Stimulated activated CD8-positive, alpha-beta memory T cell treated with anti-CD3 and anti-CD28 coated beads, Interleukin-12 subunit alpha, Interleukin-12 subunit beta, amount 100 ng/mL, for 24 hours (primary cell): ENCODE results near the gene MMAB.
A peak's percentile ranks its signal among the peaks of the same experiment; 100 is the strongest.
"Not testable (repeated sequence)": the region's sequence is repeated elsewhere in the genome, so short reads cannot be mapped to it uniquely, and the experiment has no call there.

Experiments
- DNase-seq: peaks from one replicate; pipeline ENCODE4 v3.0.0-alpha.2; 2020; ENCODE audit errors: extremely low read depth

The MMAB gene

DNA sequence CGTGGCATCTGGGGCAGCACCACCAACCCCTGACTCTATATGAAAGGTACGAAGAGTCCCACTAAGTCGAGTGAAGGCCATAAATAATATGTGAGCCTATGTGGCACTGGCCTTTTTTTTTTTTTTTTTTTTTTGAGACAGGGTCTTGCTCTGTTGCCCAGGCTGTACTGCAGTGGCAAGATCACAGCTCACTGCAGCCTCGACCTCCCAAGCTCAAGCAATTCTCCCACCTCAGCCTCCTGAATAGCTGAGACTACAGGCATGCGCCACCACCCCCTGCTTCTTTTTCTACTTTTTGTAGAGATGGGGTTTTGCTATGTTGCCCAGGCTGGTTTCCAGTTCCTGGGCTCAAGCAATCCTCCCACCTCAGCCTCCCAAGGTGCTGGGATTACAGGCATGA lies 28.8 kb upstream of the MMAB start:
- not testable (repeated sequence) for DNase-seq

DNA sequence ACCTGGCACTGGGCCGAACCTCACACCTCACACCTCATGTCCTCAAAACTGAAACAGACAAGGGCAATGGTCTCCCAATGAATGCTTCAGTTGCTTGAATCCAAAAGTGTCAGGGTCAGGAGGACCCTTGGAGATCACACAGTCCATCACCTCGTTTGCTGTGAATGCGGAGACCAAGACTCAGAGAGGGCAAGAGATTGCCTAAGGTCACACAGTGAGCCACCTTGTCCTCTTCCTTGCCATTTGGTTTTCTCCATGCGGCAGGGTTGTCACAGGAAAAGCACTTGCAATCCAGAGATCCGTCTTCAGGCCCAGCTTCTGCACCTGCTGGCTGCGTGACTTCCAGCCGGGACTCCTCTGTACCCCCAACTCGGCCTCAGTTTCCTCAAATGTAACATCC lies 28.3 kb upstream of the MMAB start:
- no peak for DNase-seq

DNA sequence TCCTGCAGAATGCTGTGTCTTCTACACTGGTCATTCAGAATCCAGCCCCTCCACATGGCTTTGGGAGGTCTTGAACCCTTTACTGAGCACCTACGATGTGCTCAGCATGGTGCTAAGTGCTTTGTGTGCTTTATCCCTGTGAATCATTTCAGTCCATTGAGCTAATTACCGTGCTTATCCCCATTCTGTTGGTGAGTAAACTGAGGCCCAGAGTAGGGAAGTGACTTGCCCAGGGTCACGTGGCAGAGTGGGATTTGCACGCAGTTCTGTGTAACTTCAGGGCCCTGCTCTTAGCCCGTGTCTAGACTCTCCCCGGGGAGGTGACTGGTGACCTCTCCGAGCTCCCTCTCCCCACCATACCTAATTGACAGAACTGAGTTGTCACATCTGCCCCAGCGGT lies 27.7 kb upstream of the MMAB start:
- no peak for DNase-seq

DNA sequence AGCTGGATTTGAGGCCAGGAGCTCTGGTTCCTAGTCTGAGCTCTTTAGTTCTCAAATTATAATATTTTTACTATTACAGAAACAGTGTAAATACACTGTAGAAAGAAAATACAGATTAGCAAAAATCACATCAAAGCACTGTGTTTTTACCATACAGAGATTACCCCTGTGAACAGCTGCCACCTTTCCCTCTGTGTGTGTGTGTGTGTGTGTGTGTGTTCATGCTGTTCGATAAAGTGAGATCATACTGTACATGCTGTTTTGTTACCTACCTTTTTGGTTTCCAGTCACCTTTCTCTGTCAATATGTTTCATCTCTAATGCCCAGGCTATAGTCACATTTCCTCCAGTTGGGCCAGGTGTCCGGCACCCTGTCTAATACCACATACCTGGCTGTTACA lies 27.2 kb upstream of the MMAB start:
- DNase-seq: no peak

DNA sequence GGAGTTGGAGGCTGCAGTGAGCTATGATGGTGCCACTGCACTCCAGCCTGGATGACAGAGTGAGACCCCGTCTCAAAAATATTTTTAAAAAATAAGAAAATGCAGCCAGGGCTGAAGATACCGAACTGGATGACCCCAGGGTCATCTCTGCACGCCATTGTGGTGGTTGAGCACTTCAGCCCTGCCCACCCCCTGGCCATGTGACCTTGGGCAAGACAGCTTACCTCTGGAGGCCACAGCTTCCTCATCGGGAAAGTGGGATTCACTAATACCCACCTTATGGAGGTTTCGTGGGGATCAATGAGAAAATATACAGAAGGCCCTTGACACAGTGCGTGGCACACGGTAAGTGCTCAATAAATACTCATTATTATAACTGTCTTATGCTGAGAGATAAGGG lies 25.8 kb upstream of the MMAB start:
- no peak for DNase-seq

DNA sequence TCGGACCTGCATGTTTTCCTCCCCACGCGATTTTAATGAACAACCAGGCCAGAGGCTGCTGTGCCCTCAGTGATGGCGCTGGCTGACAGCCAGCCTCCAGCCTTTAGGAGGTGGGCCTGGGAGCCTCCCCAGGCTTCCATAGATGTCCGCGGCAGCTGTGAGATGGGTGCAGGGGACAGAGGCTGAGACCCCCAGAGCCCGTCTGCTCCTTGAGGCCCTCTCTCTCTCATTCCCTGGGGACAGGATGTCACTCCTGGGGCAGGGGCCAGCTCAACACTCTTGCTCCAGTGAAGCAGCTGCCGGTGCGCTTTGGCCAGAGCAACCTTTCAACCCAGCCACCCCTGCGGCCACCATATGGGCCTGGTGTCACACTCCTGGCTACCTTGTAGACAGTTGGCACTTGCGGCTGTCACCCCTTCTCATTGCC lies 25.1 kb upstream of the MMAB start:
- no peak for DNase-seq

DNA sequence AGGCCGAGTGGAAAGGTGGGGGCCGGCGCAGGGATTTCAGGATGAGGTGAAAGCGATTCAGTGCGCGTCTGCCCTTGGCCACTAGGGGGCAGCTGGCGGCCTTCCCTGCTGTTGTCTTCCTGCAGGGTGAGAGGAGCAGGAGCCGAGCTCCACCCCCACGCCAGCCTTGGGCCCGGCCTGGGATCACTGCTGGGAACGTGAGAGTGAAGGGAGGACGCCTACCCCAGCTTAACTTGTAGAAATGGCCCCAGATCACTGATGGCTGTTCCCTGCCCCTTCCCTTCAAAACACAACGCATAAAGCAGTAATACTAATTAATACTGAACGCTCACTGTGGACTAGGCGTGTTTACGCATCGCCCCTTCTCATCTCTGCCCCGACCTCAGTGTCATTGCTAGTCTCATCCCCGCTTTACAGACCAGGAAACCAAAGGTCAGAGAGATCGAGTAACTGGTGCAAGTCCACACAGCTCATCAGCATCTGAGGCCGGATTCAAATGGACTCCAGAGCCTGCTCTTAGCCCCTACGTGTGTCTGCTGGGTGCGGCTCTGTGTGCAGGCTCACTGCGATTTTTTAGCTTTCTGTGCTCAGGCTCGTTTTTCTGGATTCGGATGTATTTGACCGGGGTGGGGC lies 24.6 kb upstream of the MMAB start:
- DNase-seq: peak; percentile 24

DNA sequence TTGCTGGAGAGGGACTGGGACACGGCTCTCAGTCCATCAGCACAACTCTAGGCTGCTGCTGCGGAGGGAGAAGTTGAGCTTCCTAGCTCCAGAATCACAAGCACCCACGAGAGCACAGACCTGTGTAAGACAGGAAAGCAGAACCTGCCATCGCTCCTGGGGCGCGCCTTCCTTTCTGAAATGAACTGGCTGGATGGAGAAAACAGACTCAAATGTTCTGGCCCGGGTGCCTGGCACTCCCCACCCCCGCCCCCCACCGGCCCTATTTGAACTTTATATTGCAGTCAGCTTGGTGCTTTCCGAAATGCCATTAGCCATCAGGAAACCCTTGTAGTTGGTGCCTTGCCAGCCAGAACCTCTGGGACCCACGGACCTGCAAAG lies 24.1 kb upstream of the MMAB start:
- DNase-seq: no peak

DNA sequence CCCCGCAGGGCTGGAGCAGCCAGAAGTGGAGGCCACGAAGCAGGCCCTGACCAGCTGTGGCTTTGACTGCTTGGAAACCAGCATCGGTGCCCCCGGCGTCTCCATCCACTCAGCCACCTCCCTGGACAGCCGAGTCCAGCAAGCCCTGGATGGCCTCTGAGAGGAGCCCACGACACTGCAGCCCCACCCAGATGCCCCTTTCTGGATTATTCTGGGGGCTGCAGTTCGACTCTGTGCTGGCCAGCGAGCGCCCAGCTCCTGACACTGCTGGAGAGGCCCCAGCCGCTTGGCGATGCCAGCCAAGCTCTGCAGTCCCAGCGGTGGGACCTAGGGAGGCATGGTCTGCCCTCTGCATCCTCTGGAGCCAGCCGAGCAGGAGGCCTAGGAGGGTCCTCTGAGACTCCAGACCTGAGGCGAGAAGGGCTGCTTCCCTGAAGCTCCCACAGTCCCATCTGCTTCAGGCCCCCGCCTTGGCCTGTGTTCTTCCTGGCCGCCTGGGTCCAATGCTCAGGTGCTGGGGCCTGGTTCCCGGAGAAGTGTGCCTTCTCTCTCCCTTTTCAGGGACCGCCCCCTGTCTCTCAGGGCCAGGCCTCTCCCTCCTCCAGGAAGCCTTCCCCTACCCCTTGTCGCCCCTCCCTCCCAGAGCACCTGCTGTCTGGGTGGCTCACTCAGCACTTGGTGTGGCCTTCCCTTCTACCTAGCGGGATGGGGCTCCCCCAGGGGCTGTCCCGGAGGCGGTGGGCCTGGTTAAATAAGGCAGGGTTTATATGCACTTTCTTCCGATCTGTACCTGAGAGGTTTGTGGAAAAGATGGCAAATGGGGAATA lies 23.3 kb upstream of the MMAB start:
- no peak for DNase-seq

DNA sequence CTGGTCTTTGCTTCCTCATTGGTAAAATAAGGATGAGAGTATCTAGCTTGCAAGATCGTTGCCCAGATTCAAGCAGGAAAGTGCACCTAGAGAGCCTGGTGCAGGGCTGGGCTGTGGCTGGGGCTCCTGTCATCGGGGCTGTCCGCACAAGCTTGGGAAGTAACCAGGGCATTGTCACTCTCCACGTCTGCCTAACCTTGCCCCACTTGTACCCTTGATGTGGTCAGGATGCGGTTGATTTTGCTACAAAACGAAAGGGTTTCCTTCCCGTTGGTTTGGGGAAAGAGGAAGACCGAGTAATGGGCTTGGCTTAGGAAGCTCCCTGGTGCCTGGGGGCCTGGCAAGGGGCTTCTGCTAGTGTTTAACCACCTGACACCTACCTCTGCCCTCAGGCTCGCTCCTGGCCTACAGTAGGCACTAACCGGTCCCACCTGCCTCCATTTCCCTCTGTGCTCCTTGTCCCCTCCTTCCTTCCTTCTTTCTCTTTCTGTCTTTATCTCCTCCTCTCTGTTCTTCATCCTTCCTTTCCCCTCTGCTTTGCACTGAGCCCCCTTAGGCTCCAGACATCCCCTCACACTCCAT lies 22.1 kb upstream of the MMAB start:
- no peak for DNase-seq

DNA sequence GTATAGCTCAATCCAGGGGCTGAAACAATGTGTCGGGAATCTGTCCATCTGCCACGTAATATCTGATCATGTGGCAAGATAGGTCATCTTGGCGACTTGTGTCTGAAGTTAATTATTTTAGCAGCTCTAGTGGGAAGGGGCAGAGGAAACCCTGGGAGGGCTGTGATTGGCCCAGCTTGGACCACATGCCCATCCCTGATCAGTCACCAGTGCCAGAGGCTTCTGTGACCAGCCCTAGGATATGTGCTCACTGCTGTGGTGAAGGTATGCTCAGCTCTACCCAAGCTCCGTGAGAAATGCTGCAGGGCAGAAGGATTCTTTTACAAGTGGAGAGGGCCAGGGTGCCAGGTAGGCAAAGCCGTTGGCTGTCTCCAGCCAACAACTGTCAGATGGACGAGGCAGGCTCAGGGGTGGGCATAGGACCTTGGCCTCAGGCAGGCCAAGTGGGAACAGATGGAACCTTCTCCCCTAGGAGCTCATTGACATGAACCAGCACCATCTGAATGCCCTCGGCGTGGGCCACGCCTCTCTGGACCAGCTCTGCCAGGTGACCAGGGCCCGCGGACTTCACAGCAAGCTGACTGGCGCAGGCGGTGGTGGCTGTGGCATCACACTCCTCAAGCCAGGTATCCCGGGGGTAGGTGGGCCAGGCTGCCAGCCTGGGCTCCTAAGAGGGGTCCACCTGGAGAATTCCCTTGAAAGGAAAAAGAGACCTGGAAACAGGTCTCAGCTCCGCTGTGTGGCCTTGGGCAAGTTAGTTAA lies 21.4 kb upstream of the MMAB start:
- DNase-seq: no peak

DNA sequence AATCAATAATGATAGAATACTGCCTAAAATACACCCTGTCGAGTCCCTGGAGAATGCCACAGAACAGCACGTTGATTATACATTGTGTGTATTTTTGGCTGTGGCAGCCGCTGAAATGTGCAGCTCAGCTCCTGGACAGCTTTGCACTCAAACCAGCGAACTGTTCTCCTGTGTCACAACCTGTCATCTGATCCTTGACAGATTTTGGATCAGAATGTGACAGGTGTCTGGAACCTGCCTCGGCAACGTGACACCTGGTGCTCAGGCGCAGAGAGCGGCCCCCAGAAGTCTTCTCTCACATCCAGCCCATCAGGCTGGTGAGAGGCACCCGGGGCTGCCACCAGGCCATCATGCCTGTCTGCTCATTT lies 19.6 kb upstream of the MMAB start:
- DNase-seq: no peak

DNA sequence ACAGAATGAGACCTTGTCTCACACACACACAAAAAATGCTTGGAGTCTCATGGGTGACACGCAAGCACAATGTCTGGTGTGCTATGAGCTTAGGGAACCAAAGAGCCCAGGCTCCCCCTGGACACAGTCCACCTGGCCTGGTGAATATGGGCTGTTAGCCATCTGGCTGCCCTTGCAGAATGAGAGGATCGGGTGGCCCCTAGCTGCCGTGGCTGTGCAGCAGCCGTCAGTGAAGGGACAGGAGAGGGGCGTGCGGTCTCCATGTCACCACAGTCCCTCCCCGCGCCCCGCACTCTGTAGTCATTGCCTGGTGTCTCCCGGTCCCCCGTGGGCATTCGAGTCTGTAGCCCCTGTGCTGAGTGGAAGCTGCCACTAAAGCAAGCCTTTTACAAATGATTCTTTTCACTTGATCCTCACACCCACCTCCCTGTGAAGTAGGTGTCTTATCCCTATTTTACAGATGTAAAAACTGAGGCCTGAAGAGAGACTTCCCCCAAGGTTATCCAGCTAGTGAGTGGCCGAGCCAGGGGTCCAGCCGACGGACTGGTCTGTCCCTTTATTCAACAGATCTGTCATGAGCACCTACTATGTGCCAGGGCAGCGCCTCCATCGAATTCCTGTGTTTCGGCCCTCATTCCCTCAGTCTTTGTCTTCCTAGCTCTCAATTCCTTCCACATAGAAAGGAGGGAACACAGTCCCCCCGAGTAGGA lies 19.0 kb upstream of the MMAB start:
- DNase-seq: no peak

DNA sequence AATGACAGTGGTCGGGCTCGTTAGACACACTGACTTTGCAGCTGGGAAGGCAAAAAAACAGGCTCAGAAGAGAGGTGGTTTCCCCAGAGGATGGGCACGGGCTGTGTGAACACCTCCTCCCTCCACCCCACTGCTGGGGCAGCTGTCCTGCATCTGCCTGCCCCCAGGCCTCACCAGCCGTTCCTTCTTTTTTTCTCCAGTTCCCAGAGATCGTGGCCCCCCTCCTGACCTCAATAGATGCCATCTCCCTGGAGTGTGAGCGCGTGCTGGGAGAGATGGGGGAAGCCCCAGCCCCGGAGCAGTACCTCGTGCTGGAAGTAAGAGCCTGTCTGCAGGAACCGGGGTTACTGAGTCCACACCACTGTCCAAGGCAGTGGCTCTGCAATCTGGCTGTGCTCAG lies 17.7 kb upstream of the MMAB start:
- DNase-seq: no peak

DNA sequence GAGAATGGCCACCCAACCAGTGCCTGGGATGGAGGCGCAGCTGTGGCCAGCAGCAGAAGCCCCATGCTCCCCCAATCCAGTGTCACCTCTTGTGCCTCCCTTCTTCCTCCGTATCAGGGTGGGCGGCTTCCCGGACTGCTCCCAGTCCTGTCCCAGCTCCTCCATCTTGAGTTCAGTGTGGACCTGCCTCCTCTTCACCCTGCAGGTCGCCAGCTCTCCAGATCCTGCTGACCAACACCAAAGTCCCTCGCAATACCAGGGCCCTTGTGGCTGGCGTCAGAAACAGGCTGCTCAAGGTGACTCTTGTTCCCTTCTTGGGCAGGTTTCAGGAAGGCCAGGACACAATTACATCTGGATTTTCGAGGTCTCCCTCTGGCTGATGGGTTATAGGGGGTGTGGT lies 17.3 kb upstream of the MMAB start:
- DNase-seq: no peak

DNA sequence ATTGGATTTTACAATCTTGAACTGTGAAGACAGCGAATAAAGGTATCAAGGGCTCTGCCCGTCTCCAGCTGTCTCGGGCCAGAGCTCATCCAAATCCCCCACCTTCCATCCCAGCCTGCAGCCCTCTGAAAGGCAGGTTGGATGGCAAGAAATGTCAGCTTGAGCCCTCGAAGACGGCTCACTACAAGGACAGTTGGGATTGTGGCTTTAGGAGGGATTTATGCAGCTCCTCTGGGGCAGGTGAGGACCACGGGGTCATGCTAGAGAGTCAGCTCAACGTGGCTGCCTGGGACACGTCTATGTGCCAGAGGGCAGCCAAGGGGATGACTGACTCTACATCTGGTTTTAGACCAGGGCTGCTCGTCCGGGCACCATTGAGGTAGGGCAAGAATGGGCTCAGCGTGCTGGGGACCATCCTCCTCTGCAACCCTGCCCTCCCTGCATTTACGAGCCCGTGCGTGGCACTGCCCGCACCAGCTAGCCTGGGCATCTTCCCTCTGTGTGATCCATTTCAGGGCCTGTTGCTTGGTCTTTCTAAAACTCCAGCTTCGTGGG lies 16.5 kb upstream of the MMAB start:
- no peak for DNase-seq

DNA sequence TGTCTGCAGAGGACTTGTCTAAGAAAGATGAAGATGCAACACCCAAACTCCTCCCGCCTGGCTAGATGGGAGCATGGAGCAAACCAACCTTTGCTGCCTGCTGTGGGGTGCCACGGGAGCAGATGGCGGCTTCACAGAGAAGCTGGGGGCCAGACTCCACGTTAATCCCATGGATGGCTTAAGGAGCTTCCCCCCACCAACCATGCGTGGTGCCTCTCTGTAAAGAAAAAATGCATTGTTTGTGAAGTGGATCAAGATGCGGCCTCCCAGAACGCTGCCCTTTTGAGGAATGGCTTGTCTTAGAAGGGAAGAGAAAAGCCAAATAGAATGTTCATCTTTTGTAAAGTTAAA lies 15.9 kb upstream of the MMAB start:
- DNase-seq: no peak

DNA sequence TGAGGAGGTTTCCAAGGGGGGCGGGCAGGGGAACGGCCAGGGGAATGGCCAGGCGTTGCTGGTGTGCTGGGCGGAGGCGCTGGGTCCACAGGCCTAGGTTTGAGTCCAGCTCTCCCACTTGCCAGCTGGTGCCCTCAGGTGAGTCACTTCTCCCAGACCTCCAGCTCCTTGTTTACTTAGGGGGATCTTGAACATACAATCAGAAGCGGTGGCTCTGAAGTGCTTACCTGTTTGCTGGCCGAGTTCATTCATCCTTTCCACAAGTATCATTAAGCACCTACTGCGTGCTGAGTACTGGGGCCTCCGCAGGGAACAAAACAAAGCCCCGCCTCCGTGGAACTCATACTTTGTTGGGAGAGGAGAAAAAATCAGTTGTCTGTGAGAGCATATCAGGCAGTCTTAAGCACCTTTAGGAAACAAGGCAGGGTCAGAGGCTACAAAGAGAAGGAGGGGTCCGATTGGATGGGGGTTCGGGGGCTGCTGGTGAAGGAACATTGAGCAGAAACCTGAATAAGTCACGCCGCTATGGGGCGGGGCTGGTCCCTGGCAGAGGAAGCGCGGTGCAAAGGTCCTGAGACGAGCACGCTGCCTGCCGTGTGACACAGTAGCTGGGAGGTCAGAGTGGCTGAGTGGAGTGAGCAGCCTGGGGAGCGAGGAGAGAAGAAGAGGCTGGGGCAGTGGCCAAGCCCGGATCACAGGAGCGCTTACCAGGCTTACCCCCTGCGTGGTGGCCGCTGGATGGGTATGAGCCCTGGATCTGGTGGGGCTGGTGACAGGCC lies 15.3 kb upstream of the MMAB start:
- DNase-seq: no peak

DNA sequence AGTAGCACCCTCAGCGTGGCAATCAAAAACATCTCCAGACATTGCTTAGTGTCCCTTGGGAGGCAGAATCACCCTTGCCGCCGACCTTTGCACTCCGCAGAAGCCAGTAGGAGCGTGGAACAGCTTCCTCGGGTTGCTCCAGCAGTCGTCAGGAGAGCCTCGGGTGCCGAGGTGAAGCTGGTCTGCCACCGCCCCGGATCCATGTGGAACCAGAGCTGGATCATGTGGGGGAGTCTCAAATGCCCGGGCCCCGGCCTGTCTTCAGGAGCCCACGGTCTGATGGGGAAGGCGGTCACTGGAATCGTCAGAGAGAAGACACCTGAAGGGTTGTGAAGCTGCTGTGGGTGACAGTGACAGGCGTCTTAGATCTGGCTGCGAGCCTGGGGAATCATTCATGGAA lies 14.6 kb upstream of the MMAB start:
- DNase-seq: no peak

DNA sequence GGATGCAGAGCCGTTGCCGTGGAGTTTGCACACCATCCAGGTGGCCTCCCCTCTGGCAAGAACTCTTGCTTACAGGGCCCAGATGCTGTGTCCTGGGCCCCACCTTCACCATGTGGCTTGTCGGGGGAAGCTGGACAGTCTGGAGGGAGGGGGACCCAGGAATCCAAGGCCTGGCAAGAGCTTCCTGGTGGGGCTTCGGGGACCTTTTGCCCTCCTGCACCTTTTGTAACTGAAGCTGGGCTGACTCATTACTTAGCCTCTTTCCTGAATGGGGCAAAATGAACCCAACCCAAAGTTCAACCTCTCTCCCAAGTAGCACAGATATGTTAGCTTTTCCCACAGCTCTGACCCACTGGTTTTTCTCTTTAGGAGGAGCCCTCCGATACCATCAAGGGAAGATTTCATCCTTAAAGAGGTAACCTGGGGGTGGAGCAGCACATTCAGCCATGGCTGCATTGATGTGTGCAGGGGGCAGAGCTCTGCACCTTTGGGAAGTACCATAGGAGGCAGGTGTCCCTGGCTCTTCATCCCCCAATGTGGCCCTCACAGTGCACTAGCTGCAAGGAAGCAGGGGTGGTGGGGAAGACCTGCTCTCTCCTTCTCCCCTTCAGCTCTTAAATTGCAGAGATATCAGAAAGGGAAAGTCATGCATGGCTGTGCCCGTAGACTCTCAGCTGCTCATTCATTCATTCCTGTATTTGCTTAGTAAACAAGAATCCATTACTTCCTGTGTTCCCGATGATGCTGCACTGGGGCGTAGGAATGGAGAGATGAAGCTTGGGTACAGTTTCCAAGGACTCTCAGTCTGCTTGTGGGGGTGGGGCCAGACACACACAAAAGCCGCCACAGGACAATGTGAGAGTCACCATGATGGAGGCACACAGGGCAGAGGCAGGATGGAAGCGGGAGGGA lies 13.3 kb upstream of the MMAB start:
- no peak for DNase-seq
